NCI-H128 (cell line): ENCODE data around the gene PTPN14.

ENCODE experiments used
- DNase-seq: peaks from one replicate; lab custom pipeline; 2025; ENCODE audit not compliant: unreplicated experiment; lab: John Stamatoyannopoulos, UW

PTPN14 gene

GRCh38 chr1:214438530-214438929, 112.9 kb downstream of the PTPN14 start:
- DNase-seq: no peak

GRCh38 chr1:214438075-214438474, 113.3 kb downstream of the PTPN14 start:
- DNase-seq: no peak

GRCh38 chr1:214435867-214436266, 115.5 kb downstream of the PTPN14 start:
- no peak for DNase-seq

DNA sequence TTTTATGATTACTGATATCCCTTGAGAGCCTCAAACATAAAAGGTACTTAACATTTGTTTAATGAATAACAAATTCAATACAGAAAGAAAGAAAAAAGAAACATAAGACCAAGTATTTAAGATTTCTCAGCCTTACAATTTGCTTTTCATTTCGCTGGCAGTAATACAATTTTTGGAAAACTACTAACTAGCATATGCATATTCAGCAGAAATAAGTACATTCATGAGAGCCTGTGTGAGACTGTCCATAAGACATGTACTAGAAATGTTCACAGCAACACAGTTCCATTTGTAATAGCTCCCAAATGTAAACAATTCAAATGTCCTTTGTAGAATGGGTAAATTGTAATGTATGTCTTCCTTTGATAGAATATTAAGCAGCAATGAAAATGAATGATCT, 119.2 kb downstream of the PTPN14 start:
- no peak for DNase-seq

DNA sequence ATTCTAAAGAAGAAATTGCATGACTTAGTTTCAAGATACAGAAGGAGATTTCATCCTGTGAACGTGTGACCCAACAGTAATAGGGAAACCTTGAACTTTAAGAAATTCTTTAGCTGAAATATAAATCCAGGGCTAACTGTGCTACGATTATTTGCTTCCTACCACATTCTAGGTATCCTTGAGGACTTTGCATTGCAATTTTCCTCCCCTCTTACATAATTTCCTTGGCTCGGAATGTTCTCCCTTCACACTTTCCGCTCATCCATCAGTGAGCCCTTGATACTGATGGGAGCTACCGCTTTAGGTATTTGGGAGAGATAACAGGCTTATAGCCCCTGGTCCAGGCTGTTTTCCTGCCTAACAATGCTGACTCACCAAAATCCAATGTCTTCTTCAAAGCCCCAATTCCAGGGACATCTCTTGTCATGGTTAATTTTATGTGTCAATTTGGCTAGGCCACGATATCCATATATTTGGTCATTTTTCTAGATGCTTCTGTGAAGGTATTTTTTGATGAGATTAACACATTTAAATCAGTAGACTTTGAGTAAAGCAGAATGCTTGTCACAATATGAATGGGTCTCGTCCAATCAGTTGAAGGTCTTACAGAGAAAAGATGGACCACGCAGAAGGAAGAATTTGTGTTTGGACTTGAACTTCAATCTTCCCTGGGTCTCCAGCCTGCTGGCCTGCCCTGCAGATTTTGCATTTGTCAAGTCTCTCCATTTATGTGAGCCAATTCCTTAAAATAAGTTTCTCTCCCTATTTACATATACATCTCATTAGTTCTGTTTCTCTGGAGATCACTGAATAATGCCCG, 121.2 kb downstream of the PTPN14 start:
- DNase-seq: no peak

DNA sequence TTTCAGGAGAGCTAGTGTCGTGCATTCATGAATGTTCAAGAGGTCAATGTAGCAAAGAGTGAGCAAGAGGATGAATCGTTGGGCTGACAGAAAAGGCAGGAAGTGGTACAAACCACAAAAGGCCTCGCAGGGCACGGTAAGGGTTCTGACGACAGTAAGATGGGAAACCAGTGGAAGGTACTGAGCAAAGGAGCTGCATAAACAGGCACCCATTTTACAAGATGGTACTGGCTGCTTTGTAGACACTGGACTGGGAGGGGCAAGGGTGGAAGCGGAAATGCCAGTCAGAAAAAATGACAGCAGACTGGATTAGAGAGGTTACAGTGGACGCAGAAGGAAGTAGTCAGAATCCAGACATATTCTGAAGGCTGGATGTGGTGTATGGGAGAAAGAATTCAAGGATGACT, 123.5 kb downstream of the PTPN14 start:
- DNase-seq: no peak

- DNase-seq: no peak
These were observed 125.0 kb downstream of the PTPN14 start for GRCh38 chr1:214426426-214426812.

GRCh38 chr1:214425716-214426425, 125.5 kb downstream of the PTPN14 start:
- DNase-seq: no peak

GRCh38 chr1:214425101-214425500, 126.3 kb downstream of the PTPN14 start:
- no peak for DNase-seq

GRCh38 chr1:214423045-214423444, 128.4 kb downstream of the PTPN14 start:
- no peak for DNase-seq

DNA sequence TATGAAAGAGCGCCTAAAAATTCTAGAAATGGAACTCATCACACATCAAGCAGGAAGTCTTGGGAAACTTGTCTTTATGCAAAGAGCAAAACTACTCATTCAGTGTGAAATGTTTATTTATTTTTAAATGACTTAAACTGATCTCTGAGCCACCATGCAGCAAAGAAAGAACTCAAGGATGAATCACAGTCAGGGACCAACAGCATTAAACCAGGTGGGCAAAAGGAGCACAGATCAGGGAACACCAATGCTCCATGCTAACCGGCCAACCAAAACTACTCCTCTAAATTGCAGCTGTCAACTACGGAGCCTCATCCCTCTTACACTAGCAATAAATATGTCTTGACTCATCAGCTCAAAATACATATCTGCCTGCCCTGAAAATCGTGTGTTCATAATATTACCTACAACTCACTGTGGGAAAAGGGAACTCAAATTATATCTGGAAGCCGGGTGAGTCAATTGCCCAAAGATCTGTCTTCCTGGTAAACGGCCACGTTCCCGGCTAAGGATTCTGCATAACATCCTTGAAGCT, 129.2 kb downstream of the PTPN14 start:
- DNase-seq: no peak

- DNase-seq: no peak
These were observed 130.6 kb downstream of the PTPN14 start for GRCh38 chr1:214420833-214421232.

- no peak for DNase-seq
These were observed 131.1 kb downstream of the PTPN14 start for GRCh38 chr1:214420341-214420740.

DNA sequence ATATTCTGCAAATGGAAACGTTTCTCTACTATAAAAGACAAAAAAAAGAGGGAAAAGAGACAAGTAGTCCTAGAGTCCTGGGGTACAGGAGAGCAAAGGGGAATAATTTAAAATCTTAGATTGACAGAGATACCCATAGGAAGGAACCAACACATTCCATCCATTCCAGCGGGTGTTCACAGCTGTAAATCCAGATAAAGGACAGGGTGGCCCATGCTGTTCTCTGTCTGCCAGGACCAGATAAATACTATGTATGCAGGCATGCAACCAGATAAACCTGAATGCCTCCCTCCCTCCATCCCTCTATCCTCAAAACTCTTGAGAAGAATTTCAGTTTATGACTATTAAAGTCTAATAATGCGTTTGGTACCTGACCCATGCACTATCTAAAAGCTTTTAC, 131.8 kb downstream of the PTPN14 start:
- no peak for DNase-seq

- no peak for DNase-seq
These were observed 133.0 kb downstream of the PTPN14 start for GRCh38 chr1:214418391-214418790.

GRCh38 chr1:214417545-214418210, 133.7 kb downstream of the PTPN14 start:
- no peak for DNase-seq

DNA sequence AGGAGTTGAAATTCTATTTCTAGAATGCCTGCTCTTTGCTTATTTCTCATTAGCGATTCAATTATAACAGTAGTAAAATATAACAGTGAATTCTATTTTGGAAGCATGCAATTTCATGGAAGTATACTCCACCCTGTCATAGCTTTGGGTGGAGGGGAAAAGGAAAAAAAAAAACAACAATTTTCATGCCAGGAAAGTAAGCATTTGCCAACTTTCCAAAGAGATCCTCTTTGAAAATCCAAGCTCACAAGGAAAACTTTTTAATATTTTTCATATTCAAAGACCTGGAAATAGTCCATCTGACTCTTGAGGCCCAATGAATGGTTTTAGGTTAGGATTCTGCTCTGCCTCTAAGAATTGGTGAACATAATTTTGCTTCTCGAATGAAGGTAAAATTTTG, 134.5 kb downstream of the PTPN14 start:
- no peak for DNase-seq

- DNase-seq: no peak
These were observed 135.0 kb downstream of the PTPN14 start for GRCh38 chr1:214416417-214416816.

- no peak for DNase-seq
These were observed 136.3 kb downstream of the PTPN14 start for GRCh38 chr1:214415131-214415530.

DNA sequence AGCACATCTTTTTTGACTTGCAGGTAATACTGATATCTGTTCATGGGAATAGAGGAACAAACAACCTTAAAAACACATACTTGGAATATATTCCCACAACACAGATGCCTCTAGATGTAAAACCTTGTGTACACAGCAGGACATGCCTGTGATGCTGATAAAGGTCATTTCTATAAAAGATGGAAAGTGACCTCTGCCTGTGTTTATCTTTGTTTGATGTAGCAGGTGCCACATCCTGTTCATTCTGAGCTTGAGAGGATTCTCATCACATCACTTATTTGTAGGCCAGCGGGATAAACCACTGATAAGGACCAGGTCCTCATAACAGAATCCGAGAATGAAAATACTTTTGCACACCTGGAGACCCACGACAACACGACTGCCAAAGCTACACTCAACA, 136.7 kb downstream of the PTPN14 start:
- no peak for DNase-seq

DNA sequence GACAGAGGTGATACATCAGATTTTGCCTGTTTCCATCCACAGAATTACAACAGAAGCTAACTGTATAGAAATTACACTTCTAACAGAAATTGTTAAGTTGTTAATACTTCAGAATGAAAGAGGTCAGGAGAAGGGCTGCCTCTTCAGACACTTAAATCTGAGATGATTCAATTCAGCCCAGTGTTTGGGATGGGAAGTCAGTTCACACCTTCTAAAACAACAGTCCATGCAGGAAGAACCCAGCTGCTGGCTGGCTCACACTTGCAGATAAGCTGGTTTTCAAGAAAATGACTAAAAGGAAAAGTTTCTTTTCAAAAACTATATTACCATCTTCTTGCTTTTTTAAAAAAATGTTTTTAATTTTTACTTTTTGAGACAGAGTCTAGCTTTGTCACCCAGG, 138.1 kb downstream of the PTPN14 start:
- DNase-seq: no peak
